GM20000 (cell line): ENCODE data around the gene ARL10.

Source experiments
- DNase-seq: peaks from one replicate; pipeline ENCODE4 v3.0.0; 2012; ENCODE audit warnings: low spot score
- TF ChIP-seq, protein P1 (sequence below): IDR thresholded peaks from 2 replicates; pipeline ENCODE4 v1.5.1; 2012; ENCODE audit warnings: mild to moderate bottlenecking, control low read depth; ENCODE audit errors: extremely low read depth, missing control alignments

The ARL10 gene

DNA sequence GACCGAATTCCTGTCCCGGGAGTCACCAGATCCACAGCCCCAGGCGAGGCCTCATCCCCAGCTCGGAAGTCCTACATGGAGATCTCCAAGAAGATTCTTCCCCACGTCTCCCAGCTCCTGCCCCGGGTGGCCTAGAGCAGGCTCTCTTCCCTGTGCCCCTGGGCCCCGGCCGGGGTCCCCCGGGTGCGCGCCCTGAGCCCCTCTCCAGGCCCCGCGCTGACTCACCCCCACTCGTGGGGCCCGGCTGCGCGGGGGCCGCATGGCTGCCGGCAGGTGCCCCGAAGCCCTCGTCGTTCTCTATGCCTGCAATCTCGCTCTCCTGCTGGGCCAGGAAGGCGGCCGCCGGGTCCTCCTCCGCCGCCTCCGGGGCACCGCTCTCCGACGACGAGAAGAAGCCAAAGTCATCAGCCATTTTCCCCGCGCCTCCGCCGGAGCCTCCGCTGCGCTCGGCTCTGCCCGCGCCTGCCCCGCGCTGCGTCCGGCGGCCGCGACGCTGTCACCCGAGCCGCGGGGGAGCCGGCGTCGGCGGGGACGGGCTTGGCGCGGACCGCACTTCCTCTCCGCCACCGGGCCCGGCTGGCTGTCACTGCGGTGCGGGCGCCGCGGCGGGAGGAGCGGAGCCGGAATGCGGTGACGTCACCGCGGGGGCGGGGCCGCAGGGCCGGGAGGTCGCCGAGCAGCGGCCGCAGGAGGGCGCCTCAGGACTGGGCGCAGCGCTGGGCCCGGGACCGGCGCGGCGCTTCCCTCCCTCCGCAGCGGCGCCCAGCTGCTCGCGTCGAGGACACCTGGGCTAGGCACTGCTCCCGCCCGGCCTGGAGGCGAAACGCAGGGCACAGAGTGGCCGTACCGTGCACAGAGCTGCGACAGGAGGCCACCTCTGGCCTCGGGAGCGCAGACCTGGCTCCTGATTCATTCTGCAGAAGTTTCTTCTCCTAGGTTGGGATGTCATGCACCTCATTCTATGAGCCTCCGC, 51.0 kb downstream of the ARL10 start, which contains the start of gene CLTB:
Gene CLTB (minus strand): TSS at position 588 of the 973 bp plus-strand sequence. CDS start 176 bp downstream, at position 412.
- peak; percentile 97 for DNase-seq
- TF ChIP-seq, protein P1, sequence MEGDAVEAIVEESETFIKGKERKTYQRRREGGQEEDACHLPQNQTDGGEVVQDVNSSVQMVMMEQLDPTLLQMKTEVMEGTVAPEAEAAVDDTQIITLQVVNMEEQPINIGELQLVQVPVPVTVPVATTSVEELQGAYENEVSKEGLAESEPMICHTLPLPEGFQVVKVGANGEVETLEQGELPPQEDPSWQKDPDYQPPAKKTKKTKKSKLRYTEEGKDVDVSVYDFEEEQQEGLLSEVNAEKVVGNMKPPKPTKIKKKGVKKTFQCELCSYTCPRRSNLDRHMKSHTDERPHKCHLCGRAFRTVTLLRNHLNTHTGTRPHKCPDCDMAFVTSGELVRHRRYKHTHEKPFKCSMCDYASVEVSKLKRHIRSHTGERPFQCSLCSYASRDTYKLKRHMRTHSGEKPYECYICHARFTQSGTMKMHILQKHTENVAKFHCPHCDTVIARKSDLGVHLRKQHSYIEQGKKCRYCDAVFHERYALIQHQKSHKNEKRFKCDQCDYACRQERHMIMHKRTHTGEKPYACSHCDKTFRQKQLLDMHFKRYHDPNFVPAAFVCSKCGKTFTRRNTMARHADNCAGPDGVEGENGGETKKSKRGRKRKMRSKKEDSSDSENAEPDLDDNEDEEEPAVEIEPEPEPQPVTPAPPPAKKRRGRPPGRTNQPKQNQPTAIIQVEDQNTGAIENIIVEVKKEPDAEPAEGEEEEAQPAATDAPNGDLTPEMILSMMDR: peak; percentile 91

DNA sequence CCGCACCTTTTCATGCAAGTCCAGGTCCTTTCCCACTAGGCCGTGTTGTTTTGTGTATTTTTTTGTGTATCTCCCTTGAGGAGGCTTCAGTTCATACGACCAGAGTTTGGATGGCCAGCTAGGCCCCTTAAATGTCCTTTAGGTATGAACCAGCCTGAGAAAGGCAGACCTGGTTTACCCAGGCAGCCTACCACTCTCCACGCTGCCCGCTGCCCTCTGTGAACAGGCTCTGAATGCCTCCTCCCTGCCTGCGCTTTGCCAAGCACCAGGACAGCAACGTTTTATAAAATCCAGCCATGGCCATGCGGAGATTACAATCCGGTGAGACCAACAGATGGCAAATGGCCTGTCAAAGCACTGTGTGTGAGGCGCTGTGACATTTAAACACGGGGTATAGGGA, 51.7 kb downstream of the ARL10 start:
- no peak for DNase-seq
- TF ChIP-seq, protein P1: no peak

DNA sequence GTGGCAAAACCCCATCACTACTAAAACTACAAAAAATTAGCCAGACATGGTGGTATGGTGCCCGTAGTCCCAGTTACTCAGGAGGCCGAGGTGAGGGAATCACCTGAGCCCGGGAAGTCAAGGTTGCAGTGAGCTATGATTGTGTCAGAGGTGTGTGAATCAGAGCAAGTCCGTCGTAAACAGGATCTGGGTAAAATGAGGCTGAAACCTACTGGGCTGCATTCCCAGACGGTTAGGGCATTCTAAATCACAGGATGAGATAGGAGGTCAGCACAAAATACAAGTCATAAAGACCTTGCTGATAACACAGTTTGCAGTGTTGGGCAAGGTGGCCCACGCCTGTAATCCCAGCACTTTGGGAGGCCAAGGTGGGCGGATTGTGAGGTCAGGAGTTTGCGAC, 53.0 kb downstream of the ARL10 start:
- no peak for DNase-seq
- TF ChIP-seq, protein P1: no peak

DNA sequence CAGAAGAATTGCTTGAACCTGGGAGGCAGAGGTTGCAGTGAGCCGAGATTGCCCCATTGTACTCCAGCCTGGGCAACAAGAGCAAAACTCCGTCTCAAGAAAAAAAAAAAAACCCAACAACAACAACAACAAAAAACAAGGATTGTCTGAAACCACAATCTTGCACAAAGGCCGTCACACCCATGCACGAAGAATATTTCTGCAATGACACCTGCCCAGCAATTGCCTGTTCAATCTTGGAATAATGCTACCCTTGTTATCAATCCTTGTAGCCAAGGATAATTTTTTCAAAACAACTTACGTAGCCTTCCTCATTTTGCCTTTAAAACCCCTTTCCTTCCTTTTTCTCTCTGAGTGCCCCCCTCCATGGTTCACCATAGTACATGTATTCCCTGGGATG, 54.8 kb downstream of the ARL10 start:
- DNase-seq: no peak

DNA sequence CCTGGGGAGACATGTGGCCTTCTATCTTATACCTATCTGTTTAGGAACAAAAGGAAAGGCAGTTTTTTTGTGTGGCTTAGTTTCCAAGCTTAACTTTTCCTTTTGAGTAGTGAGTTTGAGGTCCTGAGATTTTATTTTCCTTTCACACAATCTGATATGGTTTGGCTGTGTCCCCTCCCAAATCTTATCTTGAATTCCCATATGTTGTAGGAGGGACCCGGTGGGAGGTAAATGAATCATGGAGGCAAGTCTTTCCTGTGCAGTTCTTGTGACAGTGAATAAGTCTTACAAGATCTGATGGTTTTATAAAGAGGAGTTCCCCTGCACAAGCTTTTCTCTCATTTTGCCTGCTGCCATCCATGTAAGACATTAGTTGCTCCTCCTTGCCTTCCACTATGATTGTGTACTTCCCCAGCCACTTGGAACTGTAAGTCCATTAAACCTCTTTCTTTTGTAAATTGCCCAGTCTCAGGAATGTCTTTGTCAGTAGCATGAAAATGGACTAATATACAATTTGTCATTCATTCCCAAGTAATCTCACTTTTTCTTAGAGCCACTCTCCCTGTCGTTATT, 55.8 kb downstream of the ARL10 start:
- no peak for DNase-seq

More for the DNA sequence above, 54.8 kb downstream of the ARL10 start:
- TF ChIP-seq, protein P1: no peak

DNA sequence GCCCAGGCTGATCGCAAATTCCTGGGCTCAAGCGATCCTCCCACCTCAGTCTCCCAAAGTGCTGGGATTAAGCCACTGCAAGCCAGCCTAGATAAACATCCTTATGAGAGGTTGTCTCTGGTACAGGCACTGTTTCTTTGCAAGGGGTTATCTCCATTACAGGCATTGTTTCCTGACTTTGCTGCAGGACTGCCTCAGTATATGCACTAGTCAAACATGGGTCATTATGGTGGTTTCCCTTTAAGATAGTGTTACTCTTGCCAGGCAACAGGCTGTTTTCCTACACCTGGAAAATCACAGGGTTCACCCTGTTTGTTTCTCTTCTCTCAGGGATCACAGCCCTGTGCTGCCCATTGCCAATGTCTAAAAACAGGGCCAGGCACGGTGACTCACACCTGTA, 58.9 kb downstream of the ARL10 start:
- TF ChIP-seq, protein P1: no peak
- no peak for DNase-seq

More for the DNA sequence above, 55.8 kb downstream of the ARL10 start:
- TF ChIP-seq, protein P1: no peak

DNA sequence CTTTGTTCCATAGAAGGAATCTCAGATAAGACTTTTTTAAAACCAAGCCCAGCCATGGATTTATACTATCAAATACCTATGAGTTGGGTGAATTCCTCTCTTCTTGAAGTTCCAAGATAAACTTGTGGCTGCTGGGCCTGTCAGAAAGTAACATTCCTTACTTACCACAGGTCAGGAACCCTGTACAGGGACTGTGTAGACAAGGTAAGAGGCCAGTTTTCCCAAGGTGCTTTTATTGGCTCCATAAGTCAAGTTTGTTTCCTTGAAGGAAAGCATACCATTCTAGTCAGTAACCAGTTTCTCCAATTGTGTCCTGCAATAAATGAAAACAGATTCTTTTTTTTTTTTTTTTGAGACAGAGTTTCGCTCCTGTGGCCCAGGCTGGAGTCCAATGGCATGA, 59.9 kb downstream of the ARL10 start:
- no peak for DNase-seq
- TF ChIP-seq, protein P1: no peak
